Measurements from ENCODE around the gene SMARCAL1. TPM values are rescaled to one million over a fixed set of nuclear protein-coding genes. Genes with fewer than 3 reads are reported as not detected.

SMARCAL1 gene
- total and polyA plus RNA-seq, 9 of the 15 experiments (the other 6 are each of a cell fraction or from before 2014, with no cell fraction given), result 8.2 to 27.9 (median 12.4) TPM

DNA sequence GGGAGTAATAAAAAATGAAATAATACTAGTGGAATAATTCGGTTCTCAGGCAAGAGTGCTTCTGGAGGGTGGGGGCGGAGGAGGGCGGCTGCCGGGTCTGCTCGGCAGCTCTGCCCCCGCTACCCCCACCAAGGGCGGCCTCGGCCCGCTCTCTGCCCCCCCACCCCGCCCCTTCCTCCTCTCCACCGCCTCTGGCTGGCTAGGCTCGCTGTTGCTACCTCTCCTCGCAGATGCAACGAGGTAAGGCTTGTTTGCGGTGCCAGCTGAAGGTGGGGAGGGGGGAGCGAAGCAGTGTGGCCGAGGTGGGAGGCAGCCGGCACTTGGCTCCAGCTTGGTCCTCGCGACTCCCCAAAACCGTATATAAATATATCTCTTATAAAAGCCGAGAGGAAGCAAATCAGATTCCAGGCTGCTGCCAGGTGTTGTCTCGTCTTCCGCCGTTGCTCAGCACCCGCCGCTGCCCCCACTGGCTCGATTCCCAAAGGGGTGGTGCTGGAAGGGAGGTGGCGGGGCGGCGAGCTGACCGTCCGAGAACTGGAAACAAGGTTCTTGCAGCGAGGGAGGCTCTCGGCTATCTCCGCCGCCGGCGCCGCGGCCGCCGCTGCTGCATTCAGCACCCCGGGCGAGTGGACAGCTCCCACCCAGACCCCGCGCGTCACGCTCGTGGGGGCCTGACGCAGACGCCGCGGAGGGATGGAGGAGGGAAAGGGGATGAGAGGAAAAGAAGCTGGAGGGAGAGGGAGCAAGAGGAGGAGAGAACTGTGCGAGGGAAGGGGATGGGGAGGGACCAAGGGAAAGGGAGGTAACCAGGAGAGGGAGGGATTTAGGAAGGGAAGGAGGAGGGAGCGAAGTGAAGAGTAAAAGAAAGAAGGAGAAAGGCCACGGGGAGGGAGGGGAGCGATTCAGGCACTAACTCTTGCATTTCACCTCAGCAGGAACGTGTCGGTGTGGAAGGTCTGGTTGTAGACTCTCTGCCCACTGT, 40.3 kb upstream of the SMARCAL1 start, which contains the start of gene MARCHF4 (continued):
- TF ChIP-seq SRSF9 (IDR thresholded peaks at IDR 0.05; ENCODE audit: borderline replicate concordance, low read depth, low read length) (no peak), KDM5B (IDR thresholded peaks at IDR 0.05; ENCODE audit: insufficient replicate concordance, low read depth, low read length) (no peak), GABPB1 (CRISPR knock-in tag; IDR thresholded peaks at IDR 0.05) (peak; percentile 67), CEBPG (CRISPR knock-in tag; IDR thresholded peaks at IDR 0.05) (no peak), CEBPG (tag; conservative IDR thresholded peaks at IDR 0.05 in 1 of 2, IDR thresholded peaks at IDR 0.05 in 1 of 2) (no peak)

DNA sequence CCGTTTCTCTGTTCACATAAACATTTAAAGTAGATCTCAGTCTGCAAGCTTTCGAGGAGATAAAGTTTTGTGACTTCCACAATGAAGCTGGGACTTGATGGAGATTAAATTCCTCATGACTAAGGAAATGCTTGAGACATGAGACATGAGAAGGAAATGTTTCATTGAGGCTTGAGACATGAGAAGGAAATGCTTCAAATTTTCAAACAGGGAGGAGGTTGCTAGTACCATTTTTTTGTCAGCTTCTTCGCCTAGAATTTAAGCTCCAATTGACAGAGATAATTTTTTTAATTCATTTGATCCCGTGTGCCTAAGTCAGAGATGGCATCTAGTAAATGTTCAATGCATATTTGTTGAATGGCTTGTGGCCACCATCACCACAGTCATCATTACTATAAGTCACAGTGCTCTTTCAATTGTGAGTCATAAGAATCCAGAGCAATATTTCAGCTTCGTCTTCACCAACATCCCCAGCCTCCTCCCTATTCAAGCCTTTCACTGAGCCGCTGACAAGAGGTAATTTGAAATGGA, 39.5 kb upstream of the SMARCAL1 start:
- Histone ChIP-seq H3K9me3 (replicated peaks; ENCODE audit: control insufficient read depth, insufficient read depth, low read depth, low read length) (no peaks in the 10 kb centered on the region), H3K4me1 (replicated peaks in 1 of 2; ENCODE audit: control insufficient read depth in 2 of 2, insufficient read depth in 2 of 2, low read length in 2 of 2) (peaks cover 0 to 13% of the 10 kb centered on the region in 2 experiments; a peak in 2 of 5 replicates), H3K27me3 (ENCODE audit: control insufficient read depth in 2 of 2, insufficient read depth in 2 of 2, low read length in 2 of 2) (peaks cover 0 to 21% of the 10 kb centered on the region in 2 experiments; a peak in 3 of 5 replicates), H3K4me2 (ENCODE audit: insufficient read depth, low read length) (no peak overlapping the region), H3K4me3 (no peak overlapping the region), H3K79me2 (ENCODE audit: control insufficient read depth, insufficient read depth, low read length) (no peaks in the 10 kb centered on the region), H3K9ac (ENCODE audit: insufficient read depth in 1 of 2, low read depth in 2 of 2, low read length in 2 of 2) (no peak overlapping the region), H3K27ac (ENCODE audit: extremely low read depth, low read depth, low read length) (no peak overlapping the region), H4K20me1 (replicated peaks; ENCODE audit: control insufficient read depth, insufficient read depth, low read length) (0 out of 2 replicates have a peak, but pooled peaks cover 4% of the 10 kb centered on the region), H3K36me3 (ENCODE audit: control insufficient read depth, insufficient read depth, low read length) (no peaks in the 10 kb centered on the region), H2AFZ (ENCODE audit: low read depth, low read length) (no peak overlapping the region), H3K9me1 (ENCODE audit: control insufficient read depth, insufficient read depth, low read length) (no peaks in the 10 kb centered on the region)
- TF ChIP-seq SRSF3 (IDR thresholded peaks at IDR 0.05; ENCODE audit: insufficient read depth, low read length) (no peak), SRF (CRISPR knock-in tag; IDR thresholded peaks at IDR 0.05) (no peak)
- WGBS (ENCODE audit: insufficient coverage, low coverage, missing lambda C conversion rate), result 2% methylated on average over 6 of the region's 6 CpGs
- in situ Hi-C loops (cut with MboI) (no loop called here), intact Hi-C loops (cut with micrococcal nuclease) (no loop called here)
- BruUV-seq (replicated peaks), result no TSS peak
- ATAC-seq, result no peak
- CTCF ChIA-PET (ENCODE audit: low intra/inter-chr PET ratio), result no interaction called here
- POLR2A ChIA-PET, result interaction anchor here (0.6 to 0.9 kb wide), 2 partner anchors 9 to 500 kb away, joined by 4 to 5 read pairs; no protein-coding TSS in a partner anchor
- FAIRE-seq, result no peak
- DNase-seq (ENCODE audit: extremely low read depth in 1 of 4, low spot score in 3 of 4), result no peak

All from K562 (cell line).